Measurements from ENCODE around the gene IQGAP2. TPM values are rescaled to one million over a fixed set of nuclear protein-coding genes. Genes with fewer than 3 reads are reported as not detected.

The IQGAP2 gene
- total and polyA plus RNA-seq, 2 donors from 2014 or later: 23.2 to 35.8 TPM

DNA sequence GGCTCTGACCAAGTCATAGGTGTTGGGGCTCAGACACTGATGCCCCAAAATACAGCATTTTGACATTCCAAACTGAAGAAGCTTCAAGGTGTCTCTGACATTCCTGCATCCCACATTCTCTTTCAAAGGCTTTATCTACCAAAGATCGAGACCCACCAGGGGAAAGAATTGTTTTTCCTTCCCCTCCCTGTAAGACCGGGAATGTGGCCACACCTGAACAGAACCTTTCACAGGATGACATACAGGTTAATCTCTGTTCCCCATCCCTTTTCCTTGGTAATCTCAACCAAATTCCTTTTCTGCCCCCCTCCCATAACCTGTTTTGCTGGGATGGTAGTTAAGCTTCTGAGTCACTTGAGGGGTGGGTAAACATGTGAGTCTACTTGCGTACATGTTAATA, 72.3 kb downstream of the IQGAP2 start:
- intact Hi-C loops (cut with DNase I): no loop called here
- no peaks in the 10 kb centered on the region for H3K27me3 ChIP-seq (ENCODE audit: control insufficient read depth, insufficient read depth, low read length)
- no peaks in the 10 kb centered on the region for H3K36me3 ChIP-seq (ENCODE audit: control insufficient read depth in 2 of 3, insufficient read depth in 3 of 3, low read length in 3 of 3)
- H3K27ac ChIP-seq (ENCODE audit: low read depth in 2 of 2, low read length in 2 of 2): no peak overlapping the region
- no peak overlapping the region for H3K4me3 ChIP-seq (ENCODE audit: low read length in 3 of 3)
- no peak for FAIRE-seq
- no peak for DNase-seq
- TF ChIP-seq, protein P1, sequence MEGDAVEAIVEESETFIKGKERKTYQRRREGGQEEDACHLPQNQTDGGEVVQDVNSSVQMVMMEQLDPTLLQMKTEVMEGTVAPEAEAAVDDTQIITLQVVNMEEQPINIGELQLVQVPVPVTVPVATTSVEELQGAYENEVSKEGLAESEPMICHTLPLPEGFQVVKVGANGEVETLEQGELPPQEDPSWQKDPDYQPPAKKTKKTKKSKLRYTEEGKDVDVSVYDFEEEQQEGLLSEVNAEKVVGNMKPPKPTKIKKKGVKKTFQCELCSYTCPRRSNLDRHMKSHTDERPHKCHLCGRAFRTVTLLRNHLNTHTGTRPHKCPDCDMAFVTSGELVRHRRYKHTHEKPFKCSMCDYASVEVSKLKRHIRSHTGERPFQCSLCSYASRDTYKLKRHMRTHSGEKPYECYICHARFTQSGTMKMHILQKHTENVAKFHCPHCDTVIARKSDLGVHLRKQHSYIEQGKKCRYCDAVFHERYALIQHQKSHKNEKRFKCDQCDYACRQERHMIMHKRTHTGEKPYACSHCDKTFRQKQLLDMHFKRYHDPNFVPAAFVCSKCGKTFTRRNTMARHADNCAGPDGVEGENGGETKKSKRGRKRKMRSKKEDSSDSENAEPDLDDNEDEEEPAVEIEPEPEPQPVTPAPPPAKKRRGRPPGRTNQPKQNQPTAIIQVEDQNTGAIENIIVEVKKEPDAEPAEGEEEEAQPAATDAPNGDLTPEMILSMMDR (IDR thresholded peaks at IDR 0.05; ENCODE audit: borderline replicate concordance, extremely low read depth, insufficient read depth): no peak
- no peaks in the 10 kb centered on the region for H3K9me3 ChIP-seq (ENCODE audit: control insufficient read depth in 2 of 3, insufficient read depth in 1 of 3, low read length in 3 of 3)
- H3K9ac ChIP-seq (ENCODE audit: low read length in 3 of 3): no peak overlapping the region
- H3K4me1 ChIP-seq (ENCODE audit: control insufficient read depth in 2 of 3, insufficient read depth in 2 of 3, low read depth in 1 of 3, low read length in 3 of 3): peaks cover 0 to 6% (median 0%) of the 10 kb centered on the region in 3 donors

DNA sequence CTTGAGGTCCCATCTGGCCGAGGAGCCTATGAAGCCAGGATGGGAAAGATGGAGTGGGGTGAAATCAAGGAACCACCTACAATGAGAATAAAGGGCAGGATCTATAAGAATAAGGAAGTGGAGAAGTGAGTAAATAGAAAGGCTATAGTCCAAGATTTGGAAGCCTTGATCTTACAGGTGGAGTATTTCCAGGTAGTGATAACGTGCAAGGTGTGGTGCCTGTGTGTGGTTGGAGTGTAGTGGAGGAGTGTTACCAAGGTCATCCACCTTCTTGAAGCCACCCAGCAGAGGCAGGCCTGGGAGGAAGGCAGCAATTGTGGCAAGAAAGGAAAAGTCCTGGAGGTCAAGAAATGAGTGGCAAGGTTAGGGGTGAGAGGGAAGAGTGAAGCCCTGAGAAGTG, 72.9 kb downstream of the IQGAP2 start:
- Histone ChIP-seq H3K9ac (ENCODE audit: low read length in 3 of 3) (no peak overlapping the region), H3K4me1 (ENCODE audit: control insufficient read depth in 2 of 3, insufficient read depth in 2 of 3, low read depth in 1 of 3, low read length in 3 of 3) (peaks cover 0 to 6% (median 0%) of the 10 kb centered on the region in 3 donors), H3K27me3 (ENCODE audit: control insufficient read depth, insufficient read depth, low read length) (no peaks in the 10 kb centered on the region), H3K36me3 (ENCODE audit: control insufficient read depth in 2 of 3, insufficient read depth in 3 of 3, low read length in 3 of 3) (no peaks in the 10 kb centered on the region), H3K27ac (ENCODE audit: low read depth in 2 of 2, low read length in 2 of 2) (no peak overlapping the region), H3K9me3 (ENCODE audit: control insufficient read depth in 2 of 3, insufficient read depth in 1 of 3, low read length in 3 of 3) (no peaks in the 10 kb centered on the region), H3K4me3 (ENCODE audit: low read length in 3 of 3) (no peak overlapping the region)
- TF ChIP-seq, protein P1 (IDR thresholded peaks at IDR 0.05; ENCODE audit: borderline replicate concordance, extremely low read depth, insufficient read depth): no peak
- no peak for DNase-seq
- intact Hi-C loops (cut with DNase I): no loop called here
- no peak for FAIRE-seq

DNA sequence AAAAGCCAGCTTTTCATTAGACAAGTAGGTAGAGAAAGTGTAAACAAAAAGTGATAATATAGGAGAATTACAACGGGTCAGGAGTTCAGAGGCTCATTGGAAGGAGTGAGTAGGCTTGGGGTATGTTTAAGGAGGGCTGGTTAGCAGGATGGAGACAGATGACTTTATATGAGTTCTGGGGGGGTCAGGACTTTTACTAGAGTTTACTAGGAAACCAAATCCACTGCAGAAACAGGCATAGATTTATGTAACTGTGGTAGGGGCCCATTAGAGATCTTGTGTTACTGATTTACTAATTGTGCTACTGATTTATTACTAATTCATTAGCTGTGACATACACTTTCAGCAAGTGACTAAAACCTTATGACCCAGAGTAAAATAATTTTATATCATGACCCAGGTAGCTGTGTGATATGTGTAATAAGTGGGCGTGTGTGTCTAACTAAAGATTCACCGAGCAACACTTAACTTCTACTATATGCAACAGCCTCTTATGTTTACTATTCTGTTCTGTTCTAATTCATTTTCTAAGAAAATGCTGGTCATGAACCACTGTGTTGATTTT, 73.5 kb downstream of the IQGAP2 start:
- no peak overlapping the region for H3K9ac ChIP-seq (ENCODE audit: low read length in 3 of 3)
- no peaks in the 10 kb centered on the region for H3K36me3 ChIP-seq (ENCODE audit: control insufficient read depth in 2 of 3, insufficient read depth in 3 of 3, low read length in 3 of 3)
- H3K9me3 ChIP-seq (ENCODE audit: control insufficient read depth in 2 of 3, insufficient read depth in 1 of 3, low read length in 3 of 3): no peaks in the 10 kb centered on the region
- intact Hi-C loops (cut with DNase I): no loop called here
- peak in 2 of 5 donors; percentile 19 to 43 for DNase-seq
- TF ChIP-seq, protein P1 (IDR thresholded peaks at IDR 0.05; ENCODE audit: borderline replicate concordance, extremely low read depth, insufficient read depth): no peak
- H3K4me3 ChIP-seq (ENCODE audit: low read length in 3 of 3): no peak overlapping the region
- H3K27me3 ChIP-seq (ENCODE audit: control insufficient read depth, insufficient read depth, low read length): no peaks in the 10 kb centered on the region
- no peak for FAIRE-seq
- peaks cover 0 to 6% (median 0%) of the 10 kb centered on the region in 3 donors for H3K4me1 ChIP-seq (ENCODE audit: control insufficient read depth in 2 of 3, insufficient read depth in 2 of 3, low read depth in 1 of 3, low read length in 3 of 3)
- H3K27ac ChIP-seq (ENCODE audit: low read depth in 2 of 2, low read length in 2 of 2): no peak overlapping the region

DNA sequence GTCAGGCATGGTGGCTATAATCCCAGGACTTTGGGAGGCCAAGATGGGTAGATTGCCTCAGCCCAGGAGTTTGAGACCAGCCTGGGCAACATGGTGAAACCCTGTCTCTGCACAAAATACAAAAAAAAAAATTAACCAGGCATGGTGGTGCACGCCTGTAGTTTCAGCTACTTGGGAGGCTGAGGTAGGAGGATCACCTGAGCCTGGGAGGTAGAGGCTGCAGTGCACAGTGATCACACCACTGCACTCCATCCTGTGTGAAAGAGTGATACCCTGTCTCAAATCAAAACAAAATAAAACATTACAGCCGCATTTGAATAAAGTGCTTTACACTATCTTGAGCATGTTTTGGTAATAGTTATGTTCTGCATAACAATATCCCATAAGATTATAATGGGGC, 74.0 kb downstream of the IQGAP2 start:
- Histone ChIP-seq H3K9ac (ENCODE audit: low read length in 3 of 3) (no peak overlapping the region), H3K9me3 (ENCODE audit: control insufficient read depth in 2 of 3, insufficient read depth in 1 of 3, low read length in 3 of 3) (no peaks in the 10 kb centered on the region), H3K4me1 (ENCODE audit: control insufficient read depth in 2 of 3, insufficient read depth in 2 of 3, low read depth in 1 of 3, low read length in 3 of 3) (peaks cover 0 to 4% (median 0%) of the 10 kb centered on the region in 3 donors), H3K27ac (ENCODE audit: low read depth in 2 of 2, low read length in 2 of 2) (no peak overlapping the region), H3K36me3 (ENCODE audit: control insufficient read depth in 2 of 3, insufficient read depth in 3 of 3, low read length in 3 of 3) (no peaks in the 10 kb centered on the region), H3K4me3 (ENCODE audit: low read length in 3 of 3) (no peak overlapping the region), H3K27me3 (ENCODE audit: control insufficient read depth, insufficient read depth, low read length) (no peaks in the 10 kb centered on the region)
- no peak for FAIRE-seq
- DNase-seq: no peak
- TF ChIP-seq, protein P1 (IDR thresholded peaks at IDR 0.05; ENCODE audit: borderline replicate concordance, extremely low read depth, insufficient read depth): no peak
- intact Hi-C loops (cut with DNase I): no loop called here

Data from kidney (tissue), 14 donors.